H9 (cell line): ENCODE measurements around the gene SEC61A1. TPM values are rescaled to one million over a fixed set of nuclear protein-coding genes. Genes with fewer than 3 reads are reported as not detected.

ENCODE experiments used
- DNase-seq: peaks from one replicate; pipeline ENCODE4 v3.0.0-alpha.2; 2017
- H2AFZ ChIP-seq: one replicate; pipeline ENCODE4 v1.6.1; 2013; ENCODE audit warnings: mild to moderate bottlenecking, low read length, control low read depth, moderate library complexity
- H2AK5ac ChIP-seq: 2 replicates; pipeline ENCODE4 v1.6.1; 2013; ENCODE audit warnings: low read length, control low read depth, mixed read lengths; ENCODE audit not compliant: insufficient read length
- H2BK120ac ChIP-seq: one replicate; pipeline ENCODE4 v1.6.1; 2013; ENCODE audit warnings: low read depth, mild to moderate bottlenecking, low read length, control low read depth, inconsistent platforms; ENCODE audit not compliant: poor library complexity, severe bottlenecking
- H2BK12ac ChIP-seq: 2 replicates; pipeline ENCODE4 v1.6.1; 2013; ENCODE audit warnings: low read length, control low read depth, mixed read lengths, low read depth; ENCODE audit not compliant: insufficient read length
- H2BK15ac ChIP-seq: 2 replicates; pipeline ENCODE4 v1.6.1; 2013; ENCODE audit warnings: low read depth, low read length, control low read depth
- H2BK20ac ChIP-seq: one replicate; pipeline ENCODE4 v1.6.1; 2013; ENCODE audit warnings: low read depth, mild to moderate bottlenecking, low read length, control low read depth, inconsistent platforms; ENCODE audit not compliant: poor library complexity, severe bottlenecking
- H2BK5ac ChIP-seq: 2 replicates; pipeline ENCODE4 v1.6.1; 2013; ENCODE audit warnings: low read length, control low read depth, mixed read lengths; ENCODE audit not compliant: insufficient read length
- H3K14ac ChIP-seq: 2 replicates; pipeline ENCODE4 v1.6.1; 2013; ENCODE audit warnings: low read length, control low read depth; ENCODE audit not compliant: insufficient read depth
- H3K18ac ChIP-seq: 2 replicates; pipeline ENCODE4 v1.6.1; 2013; ENCODE audit warnings: low read depth, mild to moderate bottlenecking, mixed read lengths, low read length, control low read depth; ENCODE audit not compliant: insufficient read length
- H3K23ac ChIP-seq: 2 replicates; pipeline ENCODE4 v1.6.1; 2013; ENCODE audit warnings: low read length, control low read depth, mixed read lengths, low read depth; ENCODE audit not compliant: insufficient read length
- H3K23me2 ChIP-seq: 2 replicates; pipeline ENCODE4 v1.6.1; 2013; ENCODE audit warnings: low read depth, mild to moderate bottlenecking, mixed read lengths, low read length, control low read depth; ENCODE audit not compliant: insufficient read length, poor library complexity, severe bottlenecking
- H3K27ac ChIP-seq: 2 replicates; pipeline ENCODE4 v1.5.1; 2013; ENCODE audit warnings: low read length, control low read depth, mixed read lengths, low read depth; ENCODE audit not compliant: insufficient read length
- H3K27me3 ChIP-seq: 2 replicates; pipeline ENCODE4 v1.6.1; 2013; ENCODE audit warnings: low read length, control low read depth, inconsistent platforms; ENCODE audit not compliant: insufficient read depth
- H3K4ac ChIP-seq: 2 replicates; pipeline ENCODE4 v1.6.1; 2013; ENCODE audit warnings: low read depth, mild to moderate bottlenecking, control low read depth, inconsistent platforms, low read length, moderate library complexity
- H3K4me1 ChIP-seq: 2 replicates; pipeline ENCODE4 v1.6.1; 2013; ENCODE audit warnings: low read length, control low read depth, inconsistent platforms; ENCODE audit not compliant: insufficient read depth
- H3K4me2 ChIP-seq: 2 replicates; pipeline ENCODE4 v1.6.1; 2013; ENCODE audit warnings: low read length, control low read depth, mixed read lengths; ENCODE audit not compliant: insufficient read length, insufficient read depth
- H3K56ac ChIP-seq: 2 replicates; pipeline ENCODE4 v1.6.1; 2013; ENCODE audit warnings: low read depth, mild to moderate bottlenecking, mixed read lengths, low read length, control low read depth; ENCODE audit not compliant: insufficient read length
- H3K79me1 ChIP-seq: 2 replicates; pipeline ENCODE4 v1.6.1; 2013; ENCODE audit warnings: low read depth, mild to moderate bottlenecking, moderate library complexity, low read length, control low read depth, inconsistent platforms; ENCODE audit not compliant: insufficient read depth, poor library complexity, severe bottlenecking
- H3K79me2 ChIP-seq: 2 replicates; pipeline ENCODE4 v1.6.1; 2013; ENCODE audit warnings: low read length, control low read depth, inconsistent platforms; ENCODE audit not compliant: insufficient read depth
- H3K9ac ChIP-seq: 2 replicates; pipeline ENCODE4 v1.6.1; 2013; ENCODE audit warnings: low read length, control low read depth, mixed read lengths; ENCODE audit not compliant: insufficient read length; ENCODE audit errors: extremely low read depth
- H3K9me3 ChIP-seq: one replicate; pipeline ENCODE4 v1.6.1; 2013; ENCODE audit warnings: low read depth, low read length, inconsistent platforms; ENCODE audit not compliant: control insufficient read depth
- H3T11ph ChIP-seq: one replicate; pipeline ENCODE4 v1.6.1; 2013; ENCODE audit warnings: mild to moderate bottlenecking, low read length, control low read depth, inconsistent platforms
- H4K20me1 ChIP-seq: one replicate; pipeline ENCODE4 v1.6.1; 2013; ENCODE audit not compliant: control insufficient read depth, insufficient read length, insufficient read depth
- H4K5ac ChIP-seq: 2 replicates; pipeline ENCODE4 v1.6.1; 2013; ENCODE audit warnings: low read depth, mild to moderate bottlenecking, mixed read lengths, low read length, control low read depth; ENCODE audit not compliant: insufficient read length
- H4K8ac ChIP-seq: replicated peaks from 2 replicates; pipeline ENCODE4 v1.6.1; 2013; ENCODE audit warnings: low read length, control low read depth, mixed read lengths, low read depth; ENCODE audit not compliant: insufficient read length
- H4K91ac ChIP-seq: 2 replicates; pipeline ENCODE4 v1.6.1; 2013; ENCODE audit warnings: low read depth, mild to moderate bottlenecking, moderate library complexity, mixed read lengths, low read length, control low read depth; ENCODE audit not compliant: insufficient read length
- H3K27ac Mint-ChIP-seq, 3 experiments: 2 replicates in 2 of 3; 3 replicates in 1 of 3; pipeline ENCODE4 v1.8.0; 2020 to 2021; ENCODE audit warnings: mixed read lengths in 3 of 3, mild to moderate bottlenecking in 1 of 3, moderate library complexity in 1 of 3
- H3K27me3 Mint-ChIP-seq: 2 replicates; pipeline ENCODE4 v1.8.0; 2021; ENCODE audit warnings: low read depth, mild to moderate bottlenecking, moderate library complexity, mixed read lengths
- H3K36me3 Mint-ChIP-seq, 3 experiments: 2 replicates in 2 of 3; 3 replicates in 1 of 3; pipeline ENCODE4 v1.8.0; 2020 to 2021; ENCODE audit warnings: low read depth in 3 of 3, mixed read lengths in 3 of 3; ENCODE audit not compliant: insufficient read depth in 1 of 3
- H3K4me1 Mint-ChIP-seq, 2 experiments: 2 replicates each; pipeline ENCODE4 v1.8.0; 2020; ENCODE audit warnings: mixed read lengths in 2 of 2
- H3K4me3 Mint-ChIP-seq, 2 experiments: 2 replicates in 1 of 2; 3 replicates in 1 of 2; pipeline ENCODE4 v1.8.0; 2020 to 2021; ENCODE audit warnings: mild to moderate bottlenecking in 2 of 2, mixed read lengths in 2 of 2, moderate library complexity in 1 of 2
- H3K9me3 Mint-ChIP-seq, 2 experiments: 2 replicates in 1 of 2; 3 replicates in 1 of 2; pipeline ENCODE4 v1.8.0; 2020; ENCODE audit warnings: mild to moderate bottlenecking in 2 of 2, mixed read lengths in 2 of 2, moderate library complexity in 1 of 2
- WGBS: extraction: QIAGEN DNeasy Blood & Tissue Kit; methylation state at CpG from one replicate; pipeline ENCODE4 v1.1.7; 2013; ENCODE audit warnings: missing lambda C conversion rate, low lambda C conversion rate, mixed read lengths; ENCODE audit not compliant: insufficient read length; ENCODE audit errors: extremely low coverage; 5-methylcytosine and 5-hydroxymethylcytosine counted together
- total RNA-seq: library from RNA; stranded (reverse); gene quantifications from 2 replicates; pipeline ENCODE4 v1.2.1, GENCODE V29; 2021
- TF ChIP-seq, protein P1 (sequence below): fragments of 200-600 bp; sonication (generic); conservative IDR thresholded peaks from 3 replicates; pipeline ENCODE4 v1.8.0; 2021; ENCODE audit warnings: antibody characterized with exemption, mild to moderate bottlenecking

The SEC61A1 gene
- total RNA-seq, 1 experiment from 2014 or later: 146 TPM

DNA sequence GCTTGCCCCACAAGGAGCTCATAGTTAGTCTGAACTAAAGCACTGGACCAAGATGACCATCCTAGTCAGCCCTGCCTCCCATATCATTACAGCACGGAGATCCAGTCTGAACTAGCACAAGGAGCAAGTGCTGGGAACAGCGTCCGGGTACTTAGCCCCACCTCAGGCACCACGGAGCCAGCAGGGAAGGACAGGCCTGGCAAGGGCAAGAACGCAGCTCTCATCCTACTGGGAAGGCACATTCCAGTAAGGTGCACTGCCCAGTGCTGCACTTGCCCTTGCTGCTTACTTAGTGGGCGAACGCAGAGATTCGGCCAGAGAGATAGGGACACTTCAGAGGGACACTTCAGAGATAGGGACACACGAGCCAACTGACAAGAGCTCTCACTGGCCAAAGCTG is 27.6 kb downstream of the SEC61A1 start:
- H2BK5ac ChIP-seq: no peak overlapping the region
- Mint-ChIP-seq H3K36me3 (peaks cover 27 to 64% (median 63%) of the 10 kb centered on the region in 3 experiments; a peak in 6 of 7 replicates), H3K4me3 (no peak overlapping the region), H3K9me3 (no peaks in the 10 kb centered on the region), H3K27ac (no peak overlapping the region), H3K27me3 (peaks cover 13% of the 10 kb centered on the region), H3K4me1 (peaks cover 10 to 13% of the 10 kb centered on the region in 2 experiments)
- DNase-seq: no peak
- no peak overlapping the region for H4K8ac ChIP-seq
- no peak overlapping the region for H3K4me2 ChIP-seq
- no peak overlapping the region for H2BK15ac ChIP-seq
- no peaks in the 10 kb centered on the region for H4K20me1 ChIP-seq
- H3T11ph ChIP-seq: no peak overlapping the region
- no peaks in the 10 kb centered on the region for H3K79me1 ChIP-seq
- H4K91ac ChIP-seq: no peak overlapping the region
- H2AK5ac ChIP-seq: no peak overlapping the region
- no peaks in the 10 kb centered on the region for H3K9me3 ChIP-seq
- no peak overlapping the region for H3K18ac ChIP-seq
- H3K79me2 ChIP-seq: no peaks in the 10 kb centered on the region
- H3K14ac ChIP-seq: no peak overlapping the region; the same call in 1 of the 2 replicates
- WGBS: no CpG with 5 or more reads among the region's 9 CpGs
- peaks cover 6% of the 10 kb centered on the region; the same call in 1 of the 2 replicates for H3K4me1 ChIP-seq
- H3K27me3 ChIP-seq: no peaks in the 10 kb centered on the region
- H2AFZ ChIP-seq: no peak overlapping the region
- no peak overlapping the region for H2BK12ac ChIP-seq
- H3K27ac ChIP-seq: no peak overlapping the region
- TF ChIP-seq, protein P1, sequence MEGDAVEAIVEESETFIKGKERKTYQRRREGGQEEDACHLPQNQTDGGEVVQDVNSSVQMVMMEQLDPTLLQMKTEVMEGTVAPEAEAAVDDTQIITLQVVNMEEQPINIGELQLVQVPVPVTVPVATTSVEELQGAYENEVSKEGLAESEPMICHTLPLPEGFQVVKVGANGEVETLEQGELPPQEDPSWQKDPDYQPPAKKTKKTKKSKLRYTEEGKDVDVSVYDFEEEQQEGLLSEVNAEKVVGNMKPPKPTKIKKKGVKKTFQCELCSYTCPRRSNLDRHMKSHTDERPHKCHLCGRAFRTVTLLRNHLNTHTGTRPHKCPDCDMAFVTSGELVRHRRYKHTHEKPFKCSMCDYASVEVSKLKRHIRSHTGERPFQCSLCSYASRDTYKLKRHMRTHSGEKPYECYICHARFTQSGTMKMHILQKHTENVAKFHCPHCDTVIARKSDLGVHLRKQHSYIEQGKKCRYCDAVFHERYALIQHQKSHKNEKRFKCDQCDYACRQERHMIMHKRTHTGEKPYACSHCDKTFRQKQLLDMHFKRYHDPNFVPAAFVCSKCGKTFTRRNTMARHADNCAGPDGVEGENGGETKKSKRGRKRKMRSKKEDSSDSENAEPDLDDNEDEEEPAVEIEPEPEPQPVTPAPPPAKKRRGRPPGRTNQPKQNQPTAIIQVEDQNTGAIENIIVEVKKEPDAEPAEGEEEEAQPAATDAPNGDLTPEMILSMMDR: no peak
- no peak overlapping the region for H2BK120ac ChIP-seq
- no peak overlapping the region for H2BK20ac ChIP-seq
- no peak overlapping the region for H3K56ac ChIP-seq
- H3K23me2 ChIP-seq: peaks cover 12% of the 10 kb centered on the region
- H3K4ac ChIP-seq: no peak overlapping the region
- H3K23ac ChIP-seq: no peak overlapping the region
- H4K5ac ChIP-seq: no peak overlapping the region
- H3K9ac ChIP-seq: no peak overlapping the region
